CD4-positive, alpha-beta memory T cell (primary cell): ENCODE results near the gene CMTM8. TPM values are rescaled to one million over a fixed set of nuclear protein-coding genes. Genes with fewer than 3 reads are reported as not detected.
"Not testable (repeated sequence)": the region's sequence is repeated elsewhere in the genome, so short reads cannot be mapped to it uniquely, and the experiment has no call there.

ENCODE experiments used
- CTCF ChIA-PET: fragments of 350-600 bp; sonication (Branson Sonifier 250); formaldehyde crosslinking; loops from one replicate; lab custom pipeline; 2021; ENCODE audit warnings: inconsistent platforms; ENCODE audit not compliant: partially characterized antibody; lab: Charles Lee
- POLR2A ChIA-PET: fragments of 350-600 bp; sonication (Branson Sonifier 250); formaldehyde crosslinking; loops from one replicate; lab custom pipeline; 2021; ENCODE audit not compliant: partially characterized antibody; lab: Charles Lee
- DNase-seq, 5 donors: peaks; one replicate each; pipeline versions ENCODE4 v3.0.0 to v3.0.0-alpha.2; 2020 to 2022; ENCODE audit warnings: mixed read lengths in 1 of 5
- H3K27ac ChIP-seq: one replicate; pipeline ENCODE4 v1.7.0; 2013; ENCODE audit warnings: low read depth, low read length
- H3K27me3 ChIP-seq: 2 replicates; pipeline ENCODE4 v1.7.0; 2013; ENCODE audit warnings: mild to moderate bottlenecking, low read length, moderate library complexity; ENCODE audit not compliant: insufficient read depth
- H3K36me3 ChIP-seq: 2 replicates; pipeline ENCODE4 v1.7.0; 2013; ENCODE audit warnings: mild to moderate bottlenecking, low read length, moderate library complexity; ENCODE audit not compliant: insufficient read depth
- H3K4me1 ChIP-seq: 2 replicates; pipeline ENCODE4 v1.7.0; 2013; ENCODE audit warnings: mild to moderate bottlenecking, low read length, moderate library complexity; ENCODE audit not compliant: insufficient read depth
- H3K4me3 ChIP-seq, 2 donors: one replicate each; pipeline ENCODE4 v1.7.0; 2013; ENCODE audit warnings: low read length in 2 of 2, mild to moderate bottlenecking in 1 of 2
- H3K9me3 ChIP-seq, 2 donors: one replicate each; pipeline ENCODE4 v1.7.0; 2013; ENCODE audit warnings: low read length in 2 of 2, control low read depth in 1 of 2; ENCODE audit not compliant: control insufficient read depth in 1 of 2
- H3K27ac Mint-ChIP-seq, 7 donors: one replicate each; pipeline ENCODE4 v1.8.0; 2020 to 2021; ENCODE audit warnings: mixed read lengths in 7 of 7, mild to moderate bottlenecking in 6 of 7, inconsistent platforms in 3 of 7, moderate library complexity in 3 of 7
- H3K27me3 Mint-ChIP-seq, 2 donors: one replicate each; pipeline ENCODE4 v1.8.0; 2020 to 2021; ENCODE audit warnings: mixed read lengths in 2 of 2
- H3K36me3 Mint-ChIP-seq, 2 donors: one replicate each; pipeline ENCODE4 v1.8.0; 2020 to 2021; ENCODE audit warnings: mixed read lengths in 2 of 2, inconsistent platforms in 1 of 2, mild to moderate bottlenecking in 1 of 2
- H3K4me1 Mint-ChIP-seq, 4 donors: one replicate each; pipeline ENCODE4 v1.8.0; 2020 to 2021; ENCODE audit warnings: mixed read lengths in 4 of 4, mild to moderate bottlenecking in 1 of 4
- H3K4me3 Mint-ChIP-seq, 8 donors: one replicate each; pipeline ENCODE4 v1.8.0; 2020 to 2021; ENCODE audit warnings: mixed read lengths in 8 of 8, mild to moderate bottlenecking in 7 of 8, moderate library complexity in 6 of 8, inconsistent platforms in 3 of 8
- H3K9me3 Mint-ChIP-seq, 8 donors: one replicate each; pipeline ENCODE4 v1.8.0; 2020 to 2021; ENCODE audit warnings: mixed read lengths in 8 of 8, mild to moderate bottlenecking in 5 of 8, inconsistent platforms in 3 of 8, moderate library complexity in 1 of 8
- intact Hi-C: fragments of 100-400 bp; cut with micrococcal nuclease; formaldehyde crosslinking; loops from one replicate; pipeline ENCODE4 v1.15.1; 2023
- polyA plus RNA-seq, 2 donors: library from polyadenylated mRNA; unstranded; fragments of 300-500 nt; fragmentation: Illumina TruSeq; gene quantifications; one replicate each; pipeline ENCODE4 v1.2.3, GENCODE V29; 2021
- total RNA-seq, 2 experiments: library from RNA; stranded (reverse); gene quantifications; one replicate each; pipeline ENCODE4 v1.2.3, GENCODE V29; 2021

CMTM8 gene
- total and polyA plus RNA-seq, 4 experiments from 2014 or later = 11.9 to 17.8 (median 14.8) TPM

- H3K27me3 Mint-ChIP-seq, H3K4me3 Mint-ChIP-seq, H3K4me1 ChIP-seq, intact Hi-C loops, H3K27ac ChIP-seq, H3K27ac Mint-ChIP-seq, H3K9me3 Mint-ChIP-seq, H3K36me3 Mint-ChIP-seq, DNase-seq, H3K27me3 ChIP-seq, H3K36me3 ChIP-seq, H3K4me3 ChIP-seq, H3K4me1 Mint-ChIP-seq, H3K9me3 ChIP-seq: not testable (repeated sequence)
- POLR2A ChIA-PET = interaction anchor here (1.0 kb wide), 1 partner anchor 11 kb away, joined by 5 read pairs; no protein-coding TSS in a partner anchor
- CTCF ChIA-PET = interaction anchor here (1.2 kb wide), 1 partner anchor 8 kb away, joined by 3 read pairs; no protein-coding TSS in a partner anchor
These were observed 9.7 kb upstream of the CMTM8 start for GRCh38 chr3:32228743-32229142.

- Histone ChIP-seq H3K27me3 (no peaks in the 10 kb centered on the region), H3K4me3 (no peak overlapping the region), H3K27ac (no peak overlapping the region), H3K4me1 (no peaks in the 10 kb centered on the region), H3K36me3 (no peaks in the 10 kb centered on the region), H3K9me3 (no peaks in the 10 kb centered on the region)
- intact Hi-C loops = no loop called here
- Mint-ChIP-seq H3K36me3 (no peaks in the 10 kb centered on the region), H3K27ac (peak overlapping the region in 1 of 7 donors; percentile 19), H3K4me3 (no peak overlapping the region), H3K9me3 (peaks cover 0 to 3% (median 0%) of the 10 kb centered on the region in 8 donors), H3K27me3 (peaks cover 0 to 2% of the 10 kb centered on the region in 2 donors), H3K4me1 (peaks cover 0 to 2% (median 0%) of the 10 kb centered on the region in 4 donors)
- POLR2A ChIA-PET = no interaction called here
- CTCF ChIA-PET = interaction anchor here (2.3 kb wide), 1 partner anchor 10 kb away, joined by 11 read pairs; no protein-coding TSS in a partner anchor
- DNase-seq = no peak
These were observed 8.9 kb upstream of the CMTM8 start for GRCh38 chr3:32229565-32229964.

- H3K9me3 ChIP-seq = no peaks in the 10 kb centered on the region
- no peaks in the 10 kb centered on the region for H3K36me3 ChIP-seq
- CTCF ChIA-PET = interaction anchor here (1.0 to 2.5 kb wide), 2 partner anchors 9 to 59 kb away, joined by 3 to 11 read pairs; no protein-coding TSS in a partner anchor
- Mint-ChIP-seq H3K36me3 (peaks cover 0 to 10% of the 10 kb centered on the region in 2 donors), H3K27ac (peak overlapping the region in 2 of 7 donors; percentile 2 to 16), H3K27me3 (no peaks in the 10 kb centered on the region), H3K4me3 (peak overlapping the region in 3 of 8 donors; percentile 22 to 83 (median 82)), H3K9me3 (peaks cover 0 to 3% (median 0%) of the 10 kb centered on the region in 8 donors), H3K4me1 (peaks cover 21 to 39% (median 28%) of the 10 kb centered on the region in 4 donors)
- peaks cover 31% of the 10 kb centered on the region for H3K4me1 ChIP-seq
- no peaks in the 10 kb centered on the region for H3K27me3 ChIP-seq
- H3K4me3 ChIP-seq = no peak overlapping the region
- POLR2A ChIA-PET = no interaction called here
- no peak for DNase-seq
- no peak overlapping the region for H3K27ac ChIP-seq
- intact Hi-C loops = no loop called here
These were observed 2.1 kb upstream of the CMTM8 start for GRCh38 chr3:32236377-32236776.

- peak overlapping the region; percentile 75 to 92 (median 80) for H3K4me3 Mint-ChIP-seq
- peaks cover 26 to 47% (median 38%) of the 10 kb centered on the region in 4 donors for H3K4me1 Mint-ChIP-seq
- DNase-seq = no peak
- POLR2A ChIA-PET = interaction anchor here (1.6 to 3.3 kb wide), 4 partner anchors 51 to 97 kb away, joined by 9 to 15 read pairs (median 10); no protein-coding TSS in a partner anchor
- peak overlapping the region in 6 of 7 donors; percentile 22 to 66 (median 51) for H3K27ac Mint-ChIP-seq
- Histone ChIP-seq H3K9me3 (no peaks in the 10 kb centered on the region), H3K27ac (no peak overlapping the region), H3K36me3 (no peaks in the 10 kb centered on the region), H3K27me3 (no peaks in the 10 kb centered on the region), H3K4me1 (peaks cover 34% of the 10 kb centered on the region), H3K4me3 (peak overlapping the region; percentile 5 to 63)
- CTCF ChIA-PET = interaction anchor here (4.1 to 6.6 kb wide), 2 partner anchors 58 to 60 kb away, joined by 57 to 69 read pairs; no protein-coding TSS in a partner anchor
- H3K27me3 Mint-ChIP-seq = no peaks in the 10 kb centered on the region
- intact Hi-C loops = loop anchor here (1.0 to 2.0 kb wide), 2 partner anchors 51 to 61 kb away; no protein-coding TSS in a partner anchor
- peaks cover 0 to 3% (median 0%) of the 10 kb centered on the region in 8 donors for H3K9me3 Mint-ChIP-seq
- H3K36me3 Mint-ChIP-seq = peaks cover 4 to 10% of the 10 kb centered on the region in 2 donors
These were observed 619 bp upstream of the CMTM8 start for GRCh38 chr3:32237670-32238452.

GRCh38 chr3:32239307-32240158 lies 1.1 kb downstream of the CMTM8 start:
- Mint-ChIP-seq H3K9me3 (peaks cover 0 to 3% (median 0%) of the 10 kb centered on the region in 8 donors), H3K27ac (peak overlapping the region; percentile 41 to 91 (median 66)), H3K27me3 (no peaks in the 10 kb centered on the region), H3K4me3 (peak overlapping the region; percentile 87 to 93 (median 90)), H3K36me3 (peaks cover 4 to 10% of the 10 kb centered on the region in 2 donors), H3K4me1 (peaks cover 35 to 58% (median 46%) of the 10 kb centered on the region in 4 donors)
- intact Hi-C loops = loop anchor here (1.0 to 2.0 kb wide), 2 partner anchors 49 to 95 kb away; no protein-coding TSS in a partner anchor
- Histone ChIP-seq H3K27me3 (no peaks in the 10 kb centered on the region), H3K4me1 (peaks cover 43% of the 10 kb centered on the region), H3K4me3 (peak overlapping the region; percentile 58 to 63), H3K9me3 (no peaks in the 10 kb centered on the region), H3K27ac (peak overlapping the region; percentile 57), H3K36me3 (no peaks in the 10 kb centered on the region)
- ChIA-PET CTCF (interaction anchor here (0.7 to 6.6 kb wide), 39 partner anchors 8 to 246 kb away, joined by 3 to 72 read pairs (median 6); partner anchors contain the start of gene GPD1L), POLR2A (interaction anchor here (0.8 to 3.3 kb wide), 13 partner anchors 9 to 446 kb away, joined by 3 to 15 read pairs (median 5); partner anchors contain the start of gene CNOT10)
- peak in 2 of 5 donors; percentile 4 to 8 for DNase-seq

- ChIA-PET POLR2A (interaction anchor here (0.8 to 3.3 kb wide), 10 partner anchors 8 to 110 kb away, joined by 3 to 15 read pairs (median 6); no protein-coding TSS in a partner anchor), CTCF (interaction anchor here (0.6 to 6.6 kb wide), 40 partner anchors 8 to 245 kb away, joined by 3 to 72 read pairs (median 5); partner anchors contain the start of gene GPD1L)
- Histone ChIP-seq H3K27me3 (no peaks in the 10 kb centered on the region), H3K27ac (no peak overlapping the region), H3K9me3 (no peaks in the 10 kb centered on the region), H3K4me3 (peak overlapping the region in 1 of 2 donors; percentile 63), H3K36me3 (no peaks in the 10 kb centered on the region), H3K4me1 (peaks cover 50% of the 10 kb centered on the region)
- H3K4me1 Mint-ChIP-seq = peaks cover 39 to 64% (median 51%) of the 10 kb centered on the region in 4 donors
- H3K4me3 Mint-ChIP-seq = peak overlapping the region; percentile 87 to 93 (median 90)
- peaks cover 4 to 10% of the 10 kb centered on the region in 2 donors for H3K36me3 Mint-ChIP-seq
- peak; percentile 45 to 67 (median 48) for DNase-seq
- H3K9me3 Mint-ChIP-seq = peaks cover 0 to 3% (median 0%) of the 10 kb centered on the region in 8 donors
- no peaks in the 10 kb centered on the region for H3K27me3 Mint-ChIP-seq
- H3K27ac Mint-ChIP-seq = peak overlapping the region in 4 of 7 donors; percentile 30 to 91 (median 64)
- intact Hi-C loops = loop anchor here (1.0 kb wide), 1 partner anchor 94 kb away; no protein-coding TSS in a partner anchor
These were observed 1.7 kb downstream of the CMTM8 start for GRCh38 chr3:32240159-32240545.
